Retina (tissue), 1 donor: ENCODE measurements around the gene B4GALT7.
"Not testable (repeated sequence)": the region's sequence is repeated elsewhere in the genome, so short reads cannot be mapped to it uniquely, and the experiment has no call there.

Experiments
- DNase-seq: peaks from one replicate; pipeline ENCODE4 v3.0.0-alpha.2; 2016

The B4GALT7 gene

GRCh38 chr5:177610131-177610769 is 10.3 kb downstream of the B4GALT7 start:
- DNase-seq = no peak

DNA sequence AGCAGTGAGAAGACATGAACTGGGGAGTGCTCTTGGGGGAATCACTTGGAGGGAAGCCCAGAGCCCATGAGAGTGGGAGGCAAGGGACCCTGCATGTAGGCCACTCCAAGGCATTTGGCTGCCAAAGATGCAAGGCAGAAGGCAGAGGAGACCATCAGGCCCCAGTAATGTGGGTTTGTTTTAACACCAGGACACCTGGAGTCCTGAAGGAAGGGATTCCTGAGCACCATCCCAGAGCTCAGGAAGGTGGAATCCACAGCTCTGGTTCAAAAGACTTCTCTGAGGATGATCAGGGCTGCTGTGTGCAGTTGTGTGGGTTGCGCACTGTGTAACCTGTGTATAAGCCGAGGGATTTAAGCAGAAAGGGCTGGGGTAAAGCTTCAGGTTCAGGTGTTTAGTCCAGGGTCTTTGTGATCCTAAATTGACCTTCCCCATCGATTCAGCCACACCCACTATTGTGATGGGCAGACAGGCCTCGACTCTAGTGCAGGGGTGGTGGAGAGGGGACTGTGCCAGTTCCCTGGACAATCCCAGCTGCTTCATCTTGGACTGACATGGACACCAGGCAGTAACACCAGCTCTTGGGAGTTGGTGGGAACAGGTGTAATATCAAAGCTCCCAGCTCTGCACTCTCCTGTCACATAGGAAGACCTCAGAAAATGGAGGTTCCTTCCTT is 11.0 kb downstream of the B4GALT7 start:
- no peak for DNase-seq

GRCh38 chr5:177611446-177612214 is 11.7 kb downstream of the B4GALT7 start:
- DNase-seq = no peak

DNA sequence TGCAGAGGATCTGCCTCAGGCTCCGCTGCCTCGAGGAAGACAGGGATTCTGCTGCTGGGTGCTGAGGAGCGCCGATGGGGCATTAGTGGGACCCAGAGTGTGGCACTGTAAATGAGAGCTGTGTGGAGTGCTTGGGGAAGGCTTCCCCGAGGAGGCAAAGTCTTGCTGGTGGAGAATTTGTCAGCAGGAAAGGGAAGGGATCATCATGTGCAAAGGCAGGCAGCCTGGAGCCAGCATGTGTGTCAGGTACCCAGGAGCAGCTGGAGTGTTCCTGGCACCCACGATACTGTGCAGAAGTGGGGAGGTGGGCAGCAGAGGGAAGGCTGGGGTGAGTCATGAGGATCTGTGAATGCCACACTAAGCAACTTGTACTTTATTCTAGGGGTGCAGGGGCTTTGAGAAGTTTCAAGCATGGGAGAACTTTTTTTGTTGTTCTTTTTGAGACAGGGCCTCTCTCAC is 12.3 kb downstream of the B4GALT7 start:
- DNase-seq = no peak

DNA sequence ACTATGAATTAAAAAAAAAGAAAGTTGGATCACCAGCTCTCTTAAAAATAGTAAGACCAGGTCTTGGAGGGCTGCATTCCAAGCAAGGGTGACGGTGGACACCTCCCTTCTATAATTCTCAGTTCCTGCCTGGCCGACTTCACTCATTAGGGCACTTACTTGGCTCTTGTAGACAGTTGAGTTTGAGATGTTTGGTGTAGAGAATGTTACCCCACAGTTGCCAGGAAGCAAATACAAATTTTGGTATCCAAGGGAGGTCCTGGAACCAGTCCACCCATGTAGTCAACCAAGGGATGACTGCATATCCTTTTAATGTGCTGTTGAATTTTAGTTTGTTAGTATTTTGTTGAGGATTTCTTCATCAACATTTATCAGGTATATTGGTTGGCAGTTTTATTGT is 20.6 kb downstream of the B4GALT7 start:
- DNase-seq = no peak

- DNase-seq = not testable (repeated sequence)
Measured at GRCh38 chr5:177624172-177624571, 24.2 kb downstream of the B4GALT7 start.

DNA sequence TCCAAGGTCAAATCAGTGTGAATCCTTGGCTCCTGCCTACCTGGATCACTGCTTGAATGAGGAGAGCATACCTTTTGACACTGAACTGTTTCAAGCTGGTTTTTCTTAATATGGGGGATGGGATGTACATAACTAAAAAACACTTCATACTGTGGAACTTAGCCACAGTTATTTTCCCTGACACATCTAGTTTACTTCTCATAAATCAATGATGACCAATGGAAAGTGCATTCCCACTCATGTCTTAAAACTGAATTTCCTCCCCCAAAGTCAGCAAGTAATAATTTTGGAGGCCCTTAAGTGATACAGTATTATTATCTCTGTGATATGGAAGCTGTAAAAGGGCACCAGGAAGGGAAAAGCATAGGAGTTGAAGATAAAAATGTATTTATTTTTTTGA is 30.3 kb downstream of the B4GALT7 start:
- DNase-seq = not testable (repeated sequence)

DNA sequence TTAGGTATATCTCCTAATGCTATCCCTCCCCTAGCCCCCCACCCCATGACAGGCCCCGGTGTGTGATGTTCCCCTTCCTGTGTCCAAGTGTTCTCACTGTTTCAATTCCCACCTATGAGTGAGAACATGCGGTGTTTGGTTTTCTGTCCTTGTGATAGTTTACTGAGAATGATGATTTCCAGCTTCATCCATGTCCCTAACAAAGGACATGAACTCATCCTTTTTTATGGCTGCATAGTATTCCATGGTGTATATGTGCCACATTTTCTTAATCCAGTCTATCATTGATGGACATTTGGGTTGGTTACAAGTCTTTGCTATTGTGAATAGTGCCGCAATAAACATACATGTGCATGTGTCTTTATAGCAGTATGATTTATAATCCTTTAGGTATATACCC is 35.0 kb downstream of the B4GALT7 start:
- not testable (repeated sequence) for DNase-seq

GRCh38 chr5:177645462-177645861 is 45.5 kb downstream of the B4GALT7 start:
- DNase-seq = not testable (repeated sequence)

DNA sequence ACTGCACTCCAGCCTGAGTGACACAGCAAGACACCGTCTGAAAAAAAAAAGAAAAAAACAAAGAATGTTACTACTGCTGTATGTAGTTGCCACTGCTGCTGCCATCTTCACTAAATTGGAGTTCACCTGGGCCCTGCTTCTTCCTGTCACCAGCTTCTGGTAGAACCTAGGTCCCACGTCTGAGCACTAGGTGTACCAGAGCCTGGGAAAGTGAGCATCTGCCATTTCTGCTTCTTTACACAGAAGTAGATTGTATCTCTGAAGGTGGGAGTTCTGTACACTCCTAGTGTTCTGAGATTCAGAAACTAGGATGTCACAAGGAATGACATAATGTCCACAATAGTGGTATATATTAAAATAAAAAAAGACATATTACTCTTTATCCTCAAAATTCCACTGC is 51.3 kb downstream of the B4GALT7 start:
- DNase-seq = not testable (repeated sequence)

- DNase-seq = not testable (repeated sequence)
Measured at GRCh38 chr5:177657846-177658245, 57.9 kb downstream of the B4GALT7 start.

GRCh38 chr5:177658542-177658941 is 58.6 kb downstream of the B4GALT7 start:
- not testable (repeated sequence) for DNase-seq
